Body of pancreas (tissue), 4 donors: Measurements from ENCODE around the gene CRYBA4.

Source experiments
- POLR2A ChIP-seq, 3 donors: fragments of 450-650 bp; IDR thresholded peaks; one replicate each; pipeline ENCODE4 v1.6.1; 2016; ENCODE audit warnings: antibody characterized with exemption in 3 of 3, mild to moderate bottlenecking in 2 of 3
- TF ChIP-seq, protein P1 (sequence below), 7 experiments: fragments of 450-650 bp in 4 of 7; fragments of 200-600 bp in 3 of 7; sonication (generic) in 3 of 7; IDR thresholded peaks; one replicate each; pipeline ENCODE4 v1.5.1; 2016 to 2019; ENCODE audit warnings: antibody characterized with exemption in 7 of 7

DNA sequence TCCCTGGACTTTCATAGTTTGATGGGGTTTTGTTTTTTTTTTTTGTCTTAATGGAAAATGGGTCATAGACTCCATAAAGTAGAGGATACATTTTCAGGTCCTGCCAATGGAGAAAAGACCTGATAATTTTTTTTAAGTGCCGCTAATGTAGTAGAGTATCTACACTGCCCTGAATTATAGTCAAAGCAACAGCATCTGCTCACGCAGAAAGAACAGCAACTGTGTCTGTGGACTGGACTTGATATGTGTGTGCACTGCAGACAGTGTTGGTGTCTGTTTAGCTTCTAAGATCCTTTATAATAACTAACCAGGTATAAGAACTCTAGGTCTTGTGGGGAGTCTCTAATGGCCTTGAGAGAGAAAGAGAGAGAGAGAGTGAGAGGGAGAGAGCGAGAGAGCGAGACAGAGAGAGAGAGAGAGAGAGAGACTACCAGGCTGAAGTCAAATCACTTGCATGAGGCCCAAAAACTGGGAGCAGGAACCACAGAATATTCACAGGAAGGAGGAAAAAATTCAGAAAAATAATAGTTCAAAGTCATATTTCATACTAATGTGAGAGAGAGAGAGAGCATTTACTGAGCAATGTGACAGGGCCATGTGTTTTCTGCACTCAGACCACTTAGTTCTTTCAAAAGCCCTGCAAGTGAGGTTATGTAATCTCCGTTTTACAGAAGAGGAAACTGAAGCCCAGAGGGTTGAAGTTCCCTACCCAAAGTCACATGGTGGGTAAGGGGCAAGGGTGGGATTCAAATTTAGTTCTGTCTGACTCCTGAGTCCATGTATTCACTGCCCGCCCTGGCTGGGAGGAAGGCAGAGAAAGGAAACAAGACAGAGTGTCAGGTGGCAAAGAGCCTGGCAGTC is 27.0 kb downstream of the CRYBA4 start:
- TF ChIP-seq, protein P1, sequence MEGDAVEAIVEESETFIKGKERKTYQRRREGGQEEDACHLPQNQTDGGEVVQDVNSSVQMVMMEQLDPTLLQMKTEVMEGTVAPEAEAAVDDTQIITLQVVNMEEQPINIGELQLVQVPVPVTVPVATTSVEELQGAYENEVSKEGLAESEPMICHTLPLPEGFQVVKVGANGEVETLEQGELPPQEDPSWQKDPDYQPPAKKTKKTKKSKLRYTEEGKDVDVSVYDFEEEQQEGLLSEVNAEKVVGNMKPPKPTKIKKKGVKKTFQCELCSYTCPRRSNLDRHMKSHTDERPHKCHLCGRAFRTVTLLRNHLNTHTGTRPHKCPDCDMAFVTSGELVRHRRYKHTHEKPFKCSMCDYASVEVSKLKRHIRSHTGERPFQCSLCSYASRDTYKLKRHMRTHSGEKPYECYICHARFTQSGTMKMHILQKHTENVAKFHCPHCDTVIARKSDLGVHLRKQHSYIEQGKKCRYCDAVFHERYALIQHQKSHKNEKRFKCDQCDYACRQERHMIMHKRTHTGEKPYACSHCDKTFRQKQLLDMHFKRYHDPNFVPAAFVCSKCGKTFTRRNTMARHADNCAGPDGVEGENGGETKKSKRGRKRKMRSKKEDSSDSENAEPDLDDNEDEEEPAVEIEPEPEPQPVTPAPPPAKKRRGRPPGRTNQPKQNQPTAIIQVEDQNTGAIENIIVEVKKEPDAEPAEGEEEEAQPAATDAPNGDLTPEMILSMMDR (IDR thresholded peaks at IDR 0.05) = no peak
- TF ChIP-seq POLR2A (IDR thresholded peaks at IDR 0.05) = no peak
